Measurements from ENCODE around the gene PLEKHM3. TPM values are rescaled to one million over a fixed set of nuclear protein-coding genes. Genes with fewer than 3 reads are reported as not detected.

The PLEKHM3 gene
- polyA plus RNA-seq, 1 experiment, result 5.8 TPM

DNA sequence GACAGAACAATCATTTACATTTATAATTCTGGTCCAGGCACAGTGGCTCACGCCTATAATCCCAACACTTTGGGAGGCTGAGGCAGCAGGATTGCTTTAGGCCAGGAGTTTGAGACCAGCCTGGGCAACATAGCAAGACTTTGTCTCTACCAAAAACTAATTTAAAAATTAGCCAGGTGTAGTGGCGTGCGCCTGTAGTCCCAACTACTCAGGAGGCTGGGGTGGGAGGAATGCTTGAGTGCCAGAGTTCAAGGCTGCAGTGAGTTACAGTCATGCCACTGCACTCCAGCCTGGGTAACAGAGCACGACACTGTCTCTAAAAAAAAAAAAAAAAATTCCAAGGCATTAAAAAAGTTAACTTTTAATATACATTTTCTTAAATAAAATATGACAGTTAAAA, 88.1 kb downstream of the PLEKHM3 start:
- POLR2A ChIA-PET, result no interaction called here

DNA sequence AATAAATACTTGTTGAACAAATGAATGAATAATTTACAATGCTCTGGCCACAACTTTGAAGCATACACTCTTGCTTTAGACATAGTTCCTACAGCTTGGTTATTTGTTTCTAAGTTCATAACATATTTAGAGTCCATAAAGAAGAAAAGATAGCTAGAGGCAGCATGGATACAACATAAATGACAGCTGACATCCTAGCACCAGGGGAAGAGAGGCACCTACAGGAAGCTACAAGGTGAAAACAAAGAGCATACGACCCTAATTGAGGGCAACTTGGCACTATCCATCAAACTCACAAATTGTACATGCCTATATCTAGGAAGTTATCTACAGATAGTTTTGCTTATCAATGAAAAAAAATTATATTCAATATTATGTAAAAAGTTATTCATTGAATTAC, 88.9 kb downstream of the PLEKHM3 start:
- POLR2A ChIA-PET, result no interaction called here
- CTCF ChIA-PET, result interaction anchor here (0.5 kb wide), 1 partner anchor 173 kb away, joined by 4 read pairs; no protein-coding TSS in a partner anchor

More for the DNA sequence above, 88.1 kb downstream of the PLEKHM3 start:
- no peaks in the 10 kb centered on the region for H3K36me3 ChIP-seq (ENCODE audit: control insufficient read depth, insufficient read depth, low read length)
- no peaks in the 10 kb centered on the region for H3K27me3 ChIP-seq (ENCODE audit: control insufficient read depth, insufficient read depth, low read length)
- DNase-seq (ENCODE audit: low read depth), result no peak
- TF ChIP-seq, protein P1, sequence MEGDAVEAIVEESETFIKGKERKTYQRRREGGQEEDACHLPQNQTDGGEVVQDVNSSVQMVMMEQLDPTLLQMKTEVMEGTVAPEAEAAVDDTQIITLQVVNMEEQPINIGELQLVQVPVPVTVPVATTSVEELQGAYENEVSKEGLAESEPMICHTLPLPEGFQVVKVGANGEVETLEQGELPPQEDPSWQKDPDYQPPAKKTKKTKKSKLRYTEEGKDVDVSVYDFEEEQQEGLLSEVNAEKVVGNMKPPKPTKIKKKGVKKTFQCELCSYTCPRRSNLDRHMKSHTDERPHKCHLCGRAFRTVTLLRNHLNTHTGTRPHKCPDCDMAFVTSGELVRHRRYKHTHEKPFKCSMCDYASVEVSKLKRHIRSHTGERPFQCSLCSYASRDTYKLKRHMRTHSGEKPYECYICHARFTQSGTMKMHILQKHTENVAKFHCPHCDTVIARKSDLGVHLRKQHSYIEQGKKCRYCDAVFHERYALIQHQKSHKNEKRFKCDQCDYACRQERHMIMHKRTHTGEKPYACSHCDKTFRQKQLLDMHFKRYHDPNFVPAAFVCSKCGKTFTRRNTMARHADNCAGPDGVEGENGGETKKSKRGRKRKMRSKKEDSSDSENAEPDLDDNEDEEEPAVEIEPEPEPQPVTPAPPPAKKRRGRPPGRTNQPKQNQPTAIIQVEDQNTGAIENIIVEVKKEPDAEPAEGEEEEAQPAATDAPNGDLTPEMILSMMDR (IDR thresholded peaks at IDR 0.05; ENCODE audit: insufficient read depth, low read depth, low read length), result no peak
- CTCF ChIA-PET, result no interaction called here
- H3K4me3 ChIP-seq (ENCODE audit: low read depth, low read length), result no peak overlapping the region

GRCh38 chr2:207935991-207936370, 89.3 kb downstream of the PLEKHM3 start:
- ChIA-PET CTCF (no interaction called here), POLR2A (no interaction called here)
- H3K4me3 ChIP-seq (ENCODE audit: low read depth, low read length), result no peak overlapping the region
- TF ChIP-seq, protein P1 (IDR thresholded peaks at IDR 0.05; ENCODE audit: insufficient read depth, low read depth, low read length), result no peak
- no peak for DNase-seq (ENCODE audit: low read depth)
- H3K36me3 ChIP-seq (ENCODE audit: control insufficient read depth, insufficient read depth, low read length), result no peaks in the 10 kb centered on the region; the same call in 1 of the 2 replicates
- H3K27me3 ChIP-seq (ENCODE audit: control insufficient read depth, insufficient read depth, low read length), result no peaks in the 10 kb centered on the region

More for the DNA sequence above, 88.9 kb downstream of the PLEKHM3 start:
- Histone ChIP-seq H3K27me3 (ENCODE audit: control insufficient read depth, insufficient read depth, low read length) (no peaks in the 10 kb centered on the region), H3K36me3 (ENCODE audit: control insufficient read depth, insufficient read depth, low read length) (no peaks in the 10 kb centered on the region), H3K4me3 (ENCODE audit: low read depth, low read length) (no peak overlapping the region)
- no peak for DNase-seq (ENCODE audit: low read depth)
- TF ChIP-seq, protein P1 (IDR thresholded peaks at IDR 0.05; ENCODE audit: insufficient read depth, low read depth, low read length), result no peak

DNA sequence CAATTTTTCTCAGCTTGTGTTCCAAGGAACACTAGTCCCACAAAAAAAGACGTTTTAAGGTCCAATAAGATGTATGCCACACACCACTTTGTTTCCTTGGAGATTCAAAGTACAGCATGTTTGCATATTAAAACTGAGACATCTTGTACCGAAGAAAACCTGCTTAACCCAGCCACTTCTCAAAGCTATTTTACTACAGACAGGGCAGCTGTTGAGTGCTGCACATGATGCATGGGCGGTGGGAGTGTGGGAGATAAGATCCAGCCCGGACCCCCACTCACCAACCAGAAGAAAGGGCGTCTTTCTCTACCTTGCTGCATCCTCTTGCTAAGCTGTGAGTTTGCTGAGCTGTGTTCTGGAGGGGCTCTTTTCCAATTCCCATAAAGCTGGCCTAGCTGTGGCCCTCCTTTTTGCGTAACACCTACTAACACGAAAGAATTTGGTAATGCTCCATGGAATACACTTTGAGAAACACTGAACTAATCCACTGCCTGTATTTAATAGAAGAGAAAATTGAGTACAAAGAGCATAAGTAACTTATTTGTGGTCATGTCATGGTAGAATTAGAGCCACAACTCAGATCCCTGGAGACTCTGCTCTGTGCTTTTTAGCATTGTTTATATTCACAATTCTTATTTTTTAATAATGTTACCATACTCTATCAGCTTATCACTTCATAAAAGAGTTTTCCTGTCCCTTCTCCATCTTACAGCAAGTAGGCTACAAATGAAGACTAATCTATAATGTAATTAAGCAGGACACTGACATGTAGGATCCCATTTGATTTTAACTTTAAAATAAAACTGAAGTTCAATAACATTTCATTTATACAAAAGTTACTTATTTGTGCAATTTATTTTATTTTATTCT, 90.0 kb downstream of the PLEKHM3 start:
- H3K36me3 ChIP-seq (ENCODE audit: control insufficient read depth, insufficient read depth, low read length), result peaks cover 1% of the 10 kb centered on the region; the same call in 1 of the 2 replicates
- H3K27me3 ChIP-seq (ENCODE audit: control insufficient read depth, insufficient read depth, low read length), result no peaks in the 10 kb centered on the region
- ChIA-PET POLR2A (no interaction called here), CTCF (interaction anchor here (1.1 to 1.5 kb wide), 2 partner anchors 12 to 38 kb away, joined by 3 to 4 read pairs; no protein-coding TSS in a partner anchor)
- DNase-seq (ENCODE audit: low read depth), result no peak
- no peak overlapping the region for H3K4me3 ChIP-seq (ENCODE audit: low read depth, low read length)
- TF ChIP-seq, protein P1 (IDR thresholded peaks at IDR 0.05; ENCODE audit: insufficient read depth, low read depth, low read length), result no peak

DNA sequence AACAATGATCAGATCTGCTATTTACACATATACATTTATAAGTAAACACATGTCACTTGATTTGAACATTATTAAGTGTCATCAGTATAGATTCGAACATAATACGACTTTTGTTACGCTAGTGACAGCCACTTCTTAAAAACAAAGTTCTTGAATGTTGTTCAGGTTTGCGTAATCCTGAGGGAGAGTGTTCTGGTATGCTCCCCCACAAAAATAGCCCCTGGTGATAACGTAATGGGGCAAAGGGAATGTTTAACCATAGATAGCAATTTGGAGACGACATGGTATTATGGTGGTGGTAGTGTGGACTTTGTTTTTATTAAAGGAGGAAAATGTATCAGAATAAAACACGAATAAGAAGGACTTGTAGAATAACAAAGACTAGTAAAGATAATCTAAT, 90.6 kb downstream of the PLEKHM3 start:
- Histone ChIP-seq H3K27me3 (ENCODE audit: control insufficient read depth, insufficient read depth, low read length) (no peaks in the 10 kb centered on the region), H3K36me3 (ENCODE audit: control insufficient read depth, insufficient read depth, low read length) (peaks cover 1% of the 10 kb centered on the region; the same call in 1 of the 2 replicates), H3K4me3 (ENCODE audit: low read depth, low read length) (no peak overlapping the region)
- POLR2A ChIA-PET, result no interaction called here
- no peak for DNase-seq (ENCODE audit: low read depth)
- CTCF ChIA-PET, result interaction anchor here (0.6 to 1.5 kb wide), 3 partner anchors 12 to 38 kb away, joined by 3 to 4 read pairs (median 4); no protein-coding TSS in a partner anchor
- TF ChIP-seq, protein P1 (IDR thresholded peaks at IDR 0.05; ENCODE audit: insufficient read depth, low read depth, low read length), result no peak
